B cell (primary cell): ENCODE data around the gene ARPIN. TPM values are rescaled to one million over a fixed set of nuclear protein-coding genes. Genes with fewer than 3 reads are reported as not detected.

Source experiments
- ATAC-seq: fragments of 200-7000 bp; cut with Tn5 transposase; one replicate; pipeline ENCODE4 v1.10.0; 2021; ENCODE audit warnings: low read depth, mild to moderate bottlenecking, moderate number of reproducible peaks, moderate library complexity
- CTCF ChIA-PET: fragments of 350-600 bp; sonication (Branson Sonifier 250); formaldehyde crosslinking; loops from one replicate; lab custom pipeline; 2021; ENCODE audit warnings: antibody characterized with exemption, inconsistent platforms; lab: Charles Lee
- POLR2A ChIA-PET: fragments of 350-600 bp; sonication (Branson Sonifier 250); formaldehyde crosslinking; loops from one replicate; lab custom pipeline; 2021; ENCODE audit warnings: antibody characterized with exemption; lab: Charles Lee
- DNase-seq: peaks from one replicate; pipeline ENCODE4 v3.0.0; 2013
- H2AFZ ChIP-seq: 2 replicates; pipeline ENCODE4 v1.6.1; 2012; ENCODE audit warnings: mild to moderate bottlenecking, low read depth, low read length; ENCODE audit not compliant: insufficient read depth, poor library complexity, severe bottlenecking
- H3K27ac ChIP-seq, 2 donors: 1 replicate in 1 of 2; 2 replicates in 1 of 2; pipeline ENCODE4 v1.5.1; 2012 to 2013; ENCODE audit warnings: low read length in 2 of 2, mild to moderate bottlenecking in 2 of 2, moderate library complexity in 1 of 2
- H3K27me3 ChIP-seq, 4 experiments: fragments of 200-600 bp in 1 of 4; sonication (generic) in 1 of 4; replicated peaks in 1 of 4; 1 replicate in 2 of 4; 2 replicates in 2 of 4; pipeline versions ENCODE4 v1.6.1 to v1.7.0; 2013 to 2016; ENCODE audit warnings: low read length in 3 of 4, mild to moderate bottlenecking in 2 of 4, mixed read lengths in 1 of 4, moderate library complexity in 1 of 4; ENCODE audit not compliant: insufficient read depth in 4 of 4, control insufficient read depth in 3 of 4; ENCODE audit errors: control extremely low read depth in 1 of 4
- H3K36me3 ChIP-seq, 2 experiments: replicated peaks in 1 of 2; 1 replicate in 1 of 2; 2 replicates in 1 of 2; pipeline versions ENCODE4 v1.6.1 to v1.7.1; 2013; ENCODE audit warnings: low read length in 1 of 2; ENCODE audit not compliant: insufficient read depth in 2 of 2, control insufficient read depth in 1 of 2; ENCODE audit errors: control extremely low read depth in 1 of 2, extremely low read depth in 1 of 2
- H3K4me1 ChIP-seq, 2 donors: fragments of 200-600 bp in 1 of 2; sonication (generic) in 1 of 2; 1 replicate in 1 of 2; 2 replicates in 1 of 2; pipeline versions ENCODE4 v1.5.1 to v1.6.1; 2013 to 2017; ENCODE audit warnings: low read length in 2 of 2; ENCODE audit not compliant: control insufficient read depth in 2 of 2, insufficient read depth in 2 of 2
- H3K4me2 ChIP-seq: replicated peaks from 2 replicates; pipeline ENCODE3; 2012; ENCODE audit warnings: mild to moderate bottlenecking, low read depth, low read length; ENCODE audit not compliant: poor library complexity, severe bottlenecking
- H3K4me3 ChIP-seq, 5 experiments: fragments of 200-600 bp in 1 of 5; sonication (generic) in 1 of 5; 1 replicate in 3 of 5; 2 replicates in 2 of 5; pipeline versions ENCODE4 v1.5.1 to v1.7.0; 2011 to 2016; ENCODE audit warnings: low read length in 4 of 5, mild to moderate bottlenecking in 4 of 5, low read depth in 2 of 5, control low read depth in 1 of 5, moderate library complexity in 1 of 5; ENCODE audit not compliant: insufficient read depth in 1 of 5; ENCODE audit errors: control extremely low read depth in 1 of 5, extremely low read depth in 1 of 5
- H3K79me2 ChIP-seq: fragments of 200-600 bp; sonication (generic); one replicate; pipeline ENCODE4 v1.6.0; 2016; ENCODE audit warnings: low read length; ENCODE audit not compliant: control insufficient read depth, insufficient read depth
- H3K9ac ChIP-seq: fragments of 200-600 bp; sonication (generic); 2 replicates; pipeline ENCODE4 v1.6.1; 2017; ENCODE audit warnings: mild to moderate bottlenecking, low read length, moderate library complexity
- H3K9me3 ChIP-seq, 3 donors: one replicate each; pipeline versions ENCODE4 v1.6.1 to v1.7.1; 2013; ENCODE audit warnings: low read length in 2 of 3; ENCODE audit not compliant: control insufficient read depth in 2 of 3, insufficient read depth in 1 of 3; ENCODE audit errors: control extremely low read depth in 1 of 3
- H4K20me1 ChIP-seq: 2 replicates; pipeline ENCODE4 v1.6.0; 2012; ENCODE audit warnings: mild to moderate bottlenecking, low read length; ENCODE audit not compliant: insufficient read depth, control insufficient read depth, poor library complexity, severe bottlenecking
- H3K27ac Mint-ChIP-seq: one replicate; pipeline ENCODE4 v1.8.0; 2021; ENCODE audit warnings: mixed read lengths
- H3K27me3 Mint-ChIP-seq: one replicate; pipeline ENCODE4 v1.8.0; 2021; ENCODE audit warnings: mixed read lengths
- H3K4me1 Mint-ChIP-seq: one replicate; pipeline ENCODE4 v1.8.0; 2021; ENCODE audit warnings: mixed read lengths
- H3K4me3 Mint-ChIP-seq: one replicate; pipeline ENCODE4 v1.8.0; 2021; ENCODE audit warnings: mixed read lengths
- H3K9me3 Mint-ChIP-seq: one replicate; pipeline ENCODE4 v1.8.0; 2022; ENCODE audit warnings: mixed read lengths; ENCODE audit not compliant: insufficient read depth
- CTCF ChIP-seq: fragments of 200-600 bp; IDR thresholded peaks from one replicate; pipeline ENCODE4 v1.8.0; 2022; ENCODE audit warnings: antibody characterized with exemption, mild to moderate bottlenecking
- EZH2 ChIP-seq: IDR thresholded peaks from 2 replicates; pipeline ENCODE4 v1.6.1; 2012; ENCODE audit warnings: borderline replicate concordance, low read depth, mild to moderate bottlenecking, moderate library complexity, low read length; ENCODE audit not compliant: insufficient read depth, poor library complexity, severe bottlenecking
- WGBS: methylation state at CpG from one replicate; pipeline ENCODE4 v1.1.5; 2013; ENCODE audit warnings: missing lambda C conversion rate; ENCODE audit not compliant: insufficient coverage; 5-methylcytosine and 5-hydroxymethylcytosine counted together
- intact Hi-C: fragments of 100-400 bp; cut with micrococcal nuclease; formaldehyde crosslinking; loops from one replicate; pipeline ENCODE4 v1.10.0; 2022
- polyA plus RNA-seq: library from polyadenylated mRNA; depleted of rRNA; stranded (reverse); fragments of >200 nt; gene quantifications from 2 replicates; pipeline ENCODE4 v1.2.3, GENCODE V29; 2012
- total RNA-seq, 2 donors: library from RNA; stranded (reverse); fragments of 120-200 nt in 1 of 2; gene quantifications; 1 replicate in 1 of 2; 2 replicates in 1 of 2; pipeline versions ENCODE4 v1.2.3 to v1.2.4, GENCODE V29; 2013 to 2022

The ARPIN gene
- total and polyA plus RNA-seq, 2 donors (not counting 1 experiment from before 2014, with no cell fraction given) = 0.10 TPM

DNA sequence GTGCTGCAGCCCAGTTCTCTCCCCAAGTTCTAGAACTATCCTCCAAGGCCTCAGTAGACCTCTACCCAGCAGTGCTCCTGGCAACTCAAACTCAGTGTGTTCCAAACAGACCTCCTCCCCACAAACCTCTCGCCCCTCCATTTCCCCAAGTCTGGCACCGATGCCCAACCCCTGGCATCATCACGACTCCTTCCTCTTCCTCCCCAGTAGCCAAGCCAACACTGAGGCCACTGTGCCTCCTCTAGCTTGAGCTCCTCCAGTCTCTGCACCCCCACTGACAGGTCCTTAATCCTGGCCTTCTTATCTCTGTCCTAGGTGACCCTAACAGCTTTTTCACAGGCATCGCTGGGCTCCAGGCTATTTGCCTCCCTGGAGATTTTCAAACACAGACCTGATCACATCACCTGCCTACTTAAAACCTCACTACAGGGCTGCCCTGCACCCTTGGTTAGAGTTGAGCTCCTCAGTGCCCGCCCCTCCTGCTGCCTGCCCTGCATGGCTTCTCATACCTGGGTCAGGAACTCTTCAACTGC lies 6.8 kb downstream of the ARPIN start:
- Histone ChIP-seq H2AFZ (no peak overlapping the region), H3K9ac (no peak overlapping the region), H3K27ac (no peak overlapping the region), H3K27me3 (no peaks in the 10 kb centered on the region), H3K4me2 (no peak overlapping the region), H3K4me3 (no peak overlapping the region), H4K20me1 (no peaks in the 10 kb centered on the region), H3K36me3 (no peaks in the 10 kb centered on the region), H3K9me3 (no peaks in the 10 kb centered on the region), H3K79me2 (no peaks in the 10 kb centered on the region), H3K4me1 (no peaks in the 10 kb centered on the region)
- POLR2A ChIA-PET = no interaction called here
- no peak overlapping the region for H3K27ac Mint-ChIP-seq
- ATAC-seq (no peak), DNase-seq (no peak)
- intact Hi-C loops = no loop called here
- TF ChIP-seq EZH2 (no peak), CTCF (no peak)
- H3K4me1 Mint-ChIP-seq = no peaks in the 10 kb centered on the region
- no peak overlapping the region for H3K4me3 Mint-ChIP-seq
- CTCF ChIA-PET = interaction anchor here (2.0 kb wide), 1 partner anchor 12 kb away, joined by 6 read pairs; no protein-coding TSS in a partner anchor
- H3K9me3 Mint-ChIP-seq = no peaks in the 10 kb centered on the region
- H3K27me3 Mint-ChIP-seq = peaks cover 20% of the 10 kb centered on the region
- WGBS = 98% methylated on average over 5 of the region's 5 CpGs

DNA sequence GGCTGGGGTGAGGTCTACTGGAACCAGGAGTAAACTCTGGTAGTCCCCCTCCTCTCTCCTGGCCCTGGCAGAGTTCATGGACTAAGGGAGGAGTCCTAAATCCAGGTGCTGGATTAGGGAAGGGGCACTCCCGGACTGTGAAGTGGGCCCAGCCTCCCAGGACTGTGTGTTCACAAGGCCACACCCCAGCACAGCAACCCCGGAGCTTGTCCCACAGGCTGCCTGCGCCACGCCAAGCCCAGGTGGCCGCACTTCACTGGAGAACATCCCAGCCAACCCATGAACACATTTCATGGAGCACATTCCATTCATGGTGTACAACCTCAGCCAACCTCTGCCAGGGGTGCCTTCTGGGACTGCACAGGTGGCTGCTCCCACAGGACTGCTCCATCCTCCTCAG lies 8.2 kb downstream of the ARPIN start:
- 90% methylated on average over 5 of the region's 5 CpGs for WGBS
- Histone ChIP-seq H3K27me3 (no peaks in the 10 kb centered on the region), H2AFZ (no peak overlapping the region), H3K9ac (no peak overlapping the region), H3K36me3 (no peaks in the 10 kb centered on the region), H3K79me2 (no peaks in the 10 kb centered on the region), H3K4me1 (no peaks in the 10 kb centered on the region), H4K20me1 (no peaks in the 10 kb centered on the region), H3K4me3 (no peak overlapping the region), H3K9me3 (no peaks in the 10 kb centered on the region), H3K27ac (no peak overlapping the region), H3K4me2 (no peak overlapping the region)
- ATAC-seq = no peak
- TF ChIP-seq EZH2 (no peak), CTCF (no peak)
- Mint-ChIP-seq H3K9me3 (no peaks in the 10 kb centered on the region), H3K4me3 (no peak overlapping the region), H3K27me3 (peaks cover 15% of the 10 kb centered on the region), H3K27ac (no peak overlapping the region), H3K4me1 (peaks cover 2% of the 10 kb centered on the region)
- intact Hi-C loops = no loop called here
- ChIA-PET CTCF (no interaction called here), POLR2A (no interaction called here)
- no peak for DNase-seq
